ENCODE measurements around the gene KCNIP4.

KCNIP4 gene

DNA sequence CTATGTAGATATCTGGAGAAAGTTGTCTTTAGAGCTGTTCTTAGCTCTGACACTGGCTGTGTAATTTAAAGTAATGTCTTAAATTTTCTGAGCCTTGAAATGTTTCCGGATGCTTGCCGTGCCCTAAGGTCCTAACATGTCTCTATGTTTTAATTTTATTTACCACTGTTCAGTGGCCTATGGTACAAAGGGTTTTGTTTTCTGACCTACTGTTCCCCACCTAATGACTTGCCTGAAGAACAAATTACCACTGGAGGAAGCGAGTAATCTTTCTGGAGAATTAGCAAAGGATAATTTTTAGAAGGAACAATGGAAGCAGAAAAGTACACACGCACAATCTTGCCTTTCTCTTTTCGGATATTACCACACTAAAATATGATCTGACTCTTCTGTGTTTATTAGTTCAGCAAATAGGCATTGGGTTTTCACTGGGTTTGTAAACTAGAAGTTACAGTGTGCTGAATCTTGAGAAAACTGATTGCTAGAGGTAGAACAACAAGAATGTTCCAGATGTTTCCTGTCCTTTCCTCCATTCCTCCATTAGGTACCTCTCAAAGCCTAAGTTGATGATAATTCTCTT lies 812.4 kb downstream of the KCNIP4 start:
- H3K27ac ChIP-seq, result no peak overlapping the region
- TF ChIP-seq FOXP2 (optimal IDR thresholded peaks at IDR 0.05; ENCODE audit: control extremely low read depth, extremely low read length, insufficient read depth), result no peak
- TF ChIP-seq POLR2AphosphoS5 (IDR thresholded peaks at IDR 0.05; ENCODE audit: borderline replicate concordance, low read depth, low read length), result no peak
- TF ChIP-seq EZH2 (IDR thresholded peaks at IDR 0.05), result no peak
- H3K9ac ChIP-seq (ENCODE audit: insufficient read length), result no peak overlapping the region
- H3K9me3 ChIP-seq (ENCODE audit: low read depth, low read length), result no peaks in the 10 kb centered on the region
- no peak for DNase-seq (ENCODE audit: low read depth, low spot score)
- H3K36me3 ChIP-seq (ENCODE audit: insufficient read depth, low read length), result no peaks in the 10 kb centered on the region
- no peak overlapping the region for H3K4me3 ChIP-seq

DNA sequence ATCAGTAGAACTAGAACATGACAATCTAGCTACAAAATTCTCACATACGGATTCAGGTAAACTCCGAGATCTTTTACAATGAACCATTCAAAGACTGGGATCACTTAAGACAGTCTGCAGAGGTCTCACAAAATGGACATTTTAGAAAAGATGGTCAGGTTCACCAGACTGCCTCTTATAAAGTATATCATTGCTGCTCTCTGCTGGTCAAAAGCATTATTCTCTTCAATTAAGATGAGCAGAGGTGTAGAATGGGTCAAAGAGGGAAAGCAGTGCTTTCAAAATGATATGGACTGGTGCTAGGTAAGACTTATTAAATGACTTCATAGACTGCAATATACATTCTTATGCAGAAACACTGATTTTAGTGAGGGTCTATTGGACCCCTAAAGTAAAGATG lies 813.6 kb downstream of the KCNIP4 start:
- TF ChIP-seq FOXP2 (optimal IDR thresholded peaks at IDR 0.05; ENCODE audit: control extremely low read depth, extremely low read length, insufficient read depth), result no peak
- TF ChIP-seq EZH2 (IDR thresholded peaks at IDR 0.05), result no peak
- no peak for TF ChIP-seq POLR2AphosphoS5 (IDR thresholded peaks at IDR 0.05; ENCODE audit: borderline replicate concordance, low read depth, low read length)
- no peak overlapping the region for H3K4me3 ChIP-seq
- H3K9ac ChIP-seq (ENCODE audit: insufficient read length), result no peak overlapping the region
- H3K36me3 ChIP-seq (ENCODE audit: insufficient read depth, low read length), result no peaks in the 10 kb centered on the region
- DNase-seq (ENCODE audit: low read depth, low spot score), result no peak
- H3K27ac ChIP-seq, result no peak overlapping the region
- H3K9me3 ChIP-seq (ENCODE audit: low read depth, low read length), result no peaks in the 10 kb centered on the region

DNA sequence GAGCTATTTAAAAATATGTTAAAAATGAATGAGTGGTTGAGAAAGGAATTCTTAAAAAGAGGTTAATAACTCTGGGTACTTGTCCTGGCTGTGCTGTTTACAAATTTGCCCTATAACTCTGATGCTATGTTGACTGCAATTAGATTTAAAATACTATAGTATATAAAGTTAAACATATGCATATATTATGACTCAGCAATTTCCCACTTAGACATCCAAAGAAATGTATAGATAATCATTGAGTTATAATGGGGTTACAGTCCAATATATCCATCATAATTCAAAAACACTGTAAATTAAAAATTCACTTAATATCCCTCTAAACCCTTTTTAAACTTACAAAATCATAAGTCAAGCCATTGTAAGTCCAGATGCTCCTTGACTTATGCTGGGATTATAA lies 818.0 kb downstream of the KCNIP4 start:
- DNase-seq (ENCODE audit: low read depth, low spot score), result no peak
- Histone ChIP-seq H3K36me3 (ENCODE audit: insufficient read depth, low read length) (no peaks in the 10 kb centered on the region), H3K9ac (ENCODE audit: insufficient read length) (no peak overlapping the region), H3K9me3 (ENCODE audit: low read depth, low read length) (no peaks in the 10 kb centered on the region), H3K27ac (no peak overlapping the region), H3K4me3 (no peak overlapping the region)
- TF ChIP-seq POLR2AphosphoS5 (IDR thresholded peaks at IDR 0.05; ENCODE audit: borderline replicate concordance, low read depth, low read length), result no peak
- no peak for TF ChIP-seq FOXP2 (optimal IDR thresholded peaks at IDR 0.05; ENCODE audit: control extremely low read depth, extremely low read length, insufficient read depth)
- no peak for TF ChIP-seq EZH2 (IDR thresholded peaks at IDR 0.05)

DNA sequence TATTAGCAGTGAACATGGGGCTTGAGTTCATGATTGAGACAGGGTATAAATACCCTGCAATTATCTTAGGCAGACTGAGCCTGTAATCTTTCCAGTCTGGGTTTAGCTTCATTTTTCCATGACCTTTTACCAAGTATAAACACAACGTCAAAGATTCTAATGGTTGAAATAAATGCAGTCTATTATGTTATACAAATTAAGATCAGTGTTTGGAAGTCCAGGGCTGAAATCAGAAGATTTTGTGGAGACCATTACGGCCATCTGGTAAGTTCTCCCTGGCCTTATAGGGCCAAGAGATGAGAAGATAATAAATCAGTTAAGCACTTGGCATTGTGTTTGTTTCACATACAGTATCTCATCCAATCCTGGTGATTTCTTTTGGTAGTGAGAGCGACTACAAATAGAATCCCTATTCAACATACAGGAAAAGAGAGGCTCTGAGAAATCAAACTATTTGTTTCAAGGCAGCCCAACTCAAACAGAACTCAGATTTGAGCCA lies 822.5 kb downstream of the KCNIP4 start:
- Histone ChIP-seq H3K9me3 (ENCODE audit: low read depth, low read length) (no peaks in the 10 kb centered on the region), H3K27ac (no peak overlapping the region), H3K4me3 (no peak overlapping the region), H3K9ac (ENCODE audit: insufficient read length) (no peak overlapping the region), H3K36me3 (ENCODE audit: insufficient read depth, low read length) (no peaks in the 10 kb centered on the region)
- no peak for DNase-seq (ENCODE audit: low read depth, low spot score)
- TF ChIP-seq POLR2AphosphoS5 (IDR thresholded peaks at IDR 0.05; ENCODE audit: borderline replicate concordance, low read depth, low read length), result no peak
- no peak for TF ChIP-seq FOXP2 (optimal IDR thresholded peaks at IDR 0.05; ENCODE audit: control extremely low read depth, extremely low read length, insufficient read depth)
- no peak for TF ChIP-seq EZH2 (IDR thresholded peaks at IDR 0.05)

DNA sequence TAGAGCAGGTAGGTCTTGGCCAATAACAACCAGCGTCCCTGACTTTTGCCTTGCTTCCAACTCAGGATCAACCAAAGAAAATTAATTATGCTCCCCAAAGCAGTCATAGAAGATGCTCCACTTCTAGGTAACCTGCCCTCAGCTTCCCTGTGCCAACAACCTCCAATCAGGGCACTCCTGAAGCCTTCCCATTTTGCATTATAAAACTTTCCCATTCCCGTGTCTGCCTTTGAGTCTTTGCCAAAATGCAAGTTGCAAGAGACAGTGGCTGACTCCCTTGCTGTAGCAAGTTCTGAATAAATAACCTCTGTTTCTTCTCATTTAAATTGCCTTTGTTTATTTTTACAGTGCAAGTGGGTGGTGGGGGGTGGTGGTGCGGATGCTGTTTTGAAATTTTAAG lies 830.3 kb downstream of the KCNIP4 start:
- H3K9me3 ChIP-seq (ENCODE audit: low read depth, low read length), result no peaks in the 10 kb centered on the region
- DNase-seq (ENCODE audit: low read depth, low spot score), result no peak
- H3K4me3 ChIP-seq, result no peak overlapping the region

DNA sequence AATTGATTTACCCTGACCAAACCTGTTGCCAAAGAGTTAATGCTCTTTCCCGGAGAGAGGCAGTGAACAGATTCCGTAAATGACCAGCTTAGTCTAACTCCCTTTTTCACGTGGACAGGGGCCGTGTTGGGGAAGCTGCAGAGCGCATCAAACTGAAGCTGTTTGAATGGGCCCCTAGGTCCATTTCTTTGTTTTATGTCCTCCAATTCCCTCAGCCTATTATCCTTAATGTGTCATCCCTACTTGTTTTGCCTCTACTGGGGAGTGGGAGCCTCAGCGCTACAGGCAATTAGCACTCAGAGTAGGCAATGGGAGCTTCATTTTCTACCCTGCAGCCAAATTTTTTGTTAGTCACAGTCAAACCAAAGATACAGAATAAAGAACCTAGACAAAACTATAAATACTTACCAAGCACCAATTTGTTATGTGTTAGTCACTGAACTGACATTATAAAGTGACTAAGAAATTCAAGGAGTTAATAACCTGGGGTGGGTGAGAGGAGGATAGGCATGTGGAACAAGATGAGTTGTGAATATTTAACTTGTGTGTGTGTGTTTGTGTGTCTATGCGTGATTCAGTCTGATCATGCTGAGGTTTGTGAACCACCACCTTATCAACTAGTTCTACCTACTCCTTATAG lies 830.9 kb downstream of the KCNIP4 start:
- Histone ChIP-seq H3K9me3 (ENCODE audit: low read depth, low read length) (no peaks in the 10 kb centered on the region), H3K27ac (no peak overlapping the region), H3K4me3 (no peak overlapping the region), H3K36me3 (ENCODE audit: insufficient read depth, low read length) (no peaks in the 10 kb centered on the region), H3K9ac (ENCODE audit: insufficient read length) (no peak overlapping the region)
- no peak for TF ChIP-seq EZH2 (IDR thresholded peaks at IDR 0.05)
- TF ChIP-seq POLR2AphosphoS5 (IDR thresholded peaks at IDR 0.05; ENCODE audit: borderline replicate concordance, low read depth, low read length), result no peak
- TF ChIP-seq FOXP2 (optimal IDR thresholded peaks at IDR 0.05; ENCODE audit: control extremely low read depth, extremely low read length, insufficient read depth), result no peak
- DNase-seq (ENCODE audit: low read depth, low spot score), result no peak

More for the DNA sequence above, 830.3 kb downstream of the KCNIP4 start:
- TF ChIP-seq FOXP2 (optimal IDR thresholded peaks at IDR 0.05; ENCODE audit: control extremely low read depth, extremely low read length, insufficient read depth) (no peak), POLR2AphosphoS5 (IDR thresholded peaks at IDR 0.05; ENCODE audit: borderline replicate concordance, low read depth, low read length) (no peak)
- no peak overlapping the region for H3K9ac ChIP-seq (ENCODE audit: insufficient read length)
- no peaks in the 10 kb centered on the region for H3K36me3 ChIP-seq (ENCODE audit: insufficient read depth, low read length)
- no peak overlapping the region for H3K27ac ChIP-seq

DNA sequence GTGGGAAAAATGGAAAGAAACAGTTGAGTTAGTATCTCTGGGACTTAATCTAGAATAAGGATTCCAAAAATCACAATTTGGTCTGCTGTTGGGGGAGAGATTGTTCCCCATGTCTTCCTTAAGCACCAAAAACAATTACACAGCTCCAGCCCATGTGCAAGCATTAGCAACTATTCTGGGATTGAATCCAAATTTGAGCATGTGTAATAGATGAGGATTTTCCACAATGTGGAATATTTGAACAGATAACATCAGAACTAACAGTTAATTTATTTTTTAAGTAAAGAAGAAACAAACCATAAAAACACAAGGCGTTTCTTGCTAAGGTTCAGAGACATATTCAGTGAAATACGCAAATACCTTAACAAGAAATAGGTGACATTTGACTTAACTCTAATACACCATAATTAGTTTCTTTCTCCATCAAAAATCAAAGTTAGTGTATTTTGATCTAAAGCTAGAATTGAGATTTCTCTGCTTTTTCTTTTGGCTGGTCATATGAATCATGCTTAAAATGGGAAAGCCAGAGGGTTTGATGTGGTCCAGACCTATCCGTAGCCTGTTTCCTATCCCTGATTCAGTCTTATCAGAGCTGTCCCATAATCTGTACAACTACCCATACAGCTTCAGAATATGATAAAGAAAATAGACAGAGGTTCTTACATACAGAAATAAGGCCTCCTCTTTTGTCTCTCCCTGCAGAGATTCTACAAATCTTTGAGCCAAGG lies 834.9 kb downstream of the KCNIP4 start:
- no peak overlapping the region for H3K4me3 ChIP-seq
- no peaks in the 10 kb centered on the region for H3K9me3 ChIP-seq (ENCODE audit: low read depth, low read length)
- no peaks in the 10 kb centered on the region for H3K36me3 ChIP-seq (ENCODE audit: insufficient read depth, low read length)
- no peak overlapping the region for H3K9ac ChIP-seq (ENCODE audit: insufficient read length)
- no peak for DNase-seq (ENCODE audit: low read depth, low spot score)
- no peak overlapping the region for H3K27ac ChIP-seq
- TF ChIP-seq FOXP2 (optimal IDR thresholded peaks at IDR 0.05; ENCODE audit: control extremely low read depth, extremely low read length, insufficient read depth), result no peak
- TF ChIP-seq POLR2AphosphoS5 (IDR thresholded peaks at IDR 0.05; ENCODE audit: borderline replicate concordance, low read depth, low read length), result no peak

DNA sequence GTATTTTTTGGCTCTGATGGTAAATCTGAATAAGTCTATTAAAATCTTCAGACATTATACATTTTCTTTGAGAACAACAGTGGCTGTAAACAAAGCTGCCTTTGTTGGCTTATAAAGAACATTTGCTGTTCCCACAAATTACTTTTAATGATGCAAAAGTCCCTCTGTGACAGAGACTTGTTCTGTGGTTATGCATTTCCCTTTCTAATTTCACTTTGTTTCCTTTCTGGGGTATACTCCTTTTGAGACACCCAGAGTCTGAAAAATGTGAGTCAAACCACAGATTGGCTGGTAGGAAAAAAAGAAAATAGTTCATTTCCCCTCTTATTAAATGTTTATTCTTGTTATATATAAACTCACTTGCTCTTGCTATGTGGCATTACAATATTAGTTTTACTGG lies 845.9 kb downstream of the KCNIP4 start:
- Histone ChIP-seq H3K9me3 (ENCODE audit: low read depth, low read length) (no peaks in the 10 kb centered on the region), H3K27ac (no peak overlapping the region), H3K4me3 (no peak overlapping the region), H3K36me3 (ENCODE audit: insufficient read depth, low read length) (no peaks in the 10 kb centered on the region), H3K9ac (ENCODE audit: insufficient read length) (no peak overlapping the region)
- TF ChIP-seq POLR2AphosphoS5 (IDR thresholded peaks at IDR 0.05; ENCODE audit: borderline replicate concordance, low read depth, low read length) (no peak), EZH2 (IDR thresholded peaks at IDR 0.05) (no peak), FOXP2 (optimal IDR thresholded peaks at IDR 0.05; ENCODE audit: control extremely low read depth, extremely low read length, insufficient read depth) (no peak)
- DNase-seq (ENCODE audit: low read depth, low spot score), result no peak
